ENCODE measurements around the gene ZFYVE16.
"Not testable (repeated sequence)": the region's sequence is repeated elsewhere in the genome, so short reads cannot be mapped to it uniquely, and the experiment has no call there.

Gene ZFYVE16

DNA sequence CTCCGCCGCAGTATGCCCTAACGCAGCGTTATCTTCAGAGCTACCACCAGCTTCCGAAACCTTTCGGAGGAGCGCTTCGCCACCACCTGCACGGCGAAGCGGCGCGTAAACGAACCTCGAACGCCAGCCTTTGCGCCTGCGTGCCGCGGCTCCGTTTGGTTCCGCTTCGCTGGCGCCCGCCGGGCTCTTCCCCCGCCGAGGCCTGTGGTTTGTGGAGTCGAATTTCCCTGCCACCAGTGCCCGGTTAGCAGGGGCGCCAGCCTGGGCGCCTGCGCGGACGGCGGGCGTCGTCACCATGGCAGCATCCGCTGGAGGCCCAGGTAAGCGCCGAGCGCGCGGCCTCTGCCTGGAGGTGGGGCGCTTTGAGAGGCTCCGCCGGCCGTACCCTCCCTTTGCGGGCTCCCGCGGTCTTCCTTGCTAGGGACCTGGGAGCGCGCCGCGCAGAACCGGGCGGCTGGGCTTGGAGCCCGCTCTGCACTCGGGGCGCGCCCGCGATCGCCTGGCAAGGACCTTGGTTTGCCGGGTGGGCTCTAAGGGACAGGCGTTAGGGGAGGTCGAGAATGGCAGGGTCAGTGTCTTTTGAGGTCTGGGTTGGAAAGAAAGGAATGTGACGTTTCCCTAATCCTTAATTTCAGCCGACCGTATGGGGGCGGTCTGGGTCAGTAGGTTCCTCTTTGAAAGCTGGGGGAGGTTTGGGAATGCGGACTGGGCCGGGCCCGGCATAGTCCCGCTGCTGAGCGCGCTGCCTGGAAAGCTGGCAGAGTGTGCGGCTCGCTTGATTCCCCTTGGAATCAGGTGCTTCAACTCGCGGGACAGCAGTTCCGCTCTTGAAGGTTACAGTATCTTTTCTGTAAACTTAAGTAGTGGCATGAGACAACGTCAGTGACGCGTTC, 80.2 kb downstream of the ZFYVE16 start, which contains the start of gene FAM151B:
FAM151B (plus strand) TSS at position 272 of the 893 bp plus-strand sequence; CDS start at position 296, 24 bp downstream.
- peak; percentile 73 for DNase-seq (ENCODE audit: low spot score)

- no peak for DNase-seq (ENCODE audit: low spot score)
Measured at GRCh38 chr5:80491296-80491695, 83.4 kb downstream of the ZFYVE16 start.

DNA sequence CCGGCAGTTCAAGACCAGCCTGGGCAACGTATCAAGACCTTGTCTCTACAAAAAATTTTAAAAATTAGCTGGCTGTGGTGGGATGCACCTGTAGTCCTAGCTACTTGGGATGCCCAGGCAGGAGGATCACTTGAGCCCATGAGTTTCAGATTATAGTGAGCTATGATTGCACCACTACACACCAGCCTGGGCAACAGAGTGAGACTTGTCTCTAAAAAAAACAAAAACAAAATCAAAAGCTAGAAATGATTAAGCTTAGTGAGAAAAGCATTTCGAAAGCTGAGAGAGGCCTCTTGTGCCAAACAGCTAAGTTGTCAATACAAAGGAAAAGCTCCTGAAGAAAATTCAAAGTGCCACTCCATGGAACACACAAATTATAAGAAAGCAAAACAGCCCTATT, 84.9 kb downstream of the ZFYVE16 start:
- no peak for DNase-seq (ENCODE audit: low spot score)

- DNase-seq (ENCODE audit: low spot score) = not testable (repeated sequence)
Measured at GRCh38 chr5:80493443-80493842, 85.6 kb downstream of the ZFYVE16 start.

DNA sequence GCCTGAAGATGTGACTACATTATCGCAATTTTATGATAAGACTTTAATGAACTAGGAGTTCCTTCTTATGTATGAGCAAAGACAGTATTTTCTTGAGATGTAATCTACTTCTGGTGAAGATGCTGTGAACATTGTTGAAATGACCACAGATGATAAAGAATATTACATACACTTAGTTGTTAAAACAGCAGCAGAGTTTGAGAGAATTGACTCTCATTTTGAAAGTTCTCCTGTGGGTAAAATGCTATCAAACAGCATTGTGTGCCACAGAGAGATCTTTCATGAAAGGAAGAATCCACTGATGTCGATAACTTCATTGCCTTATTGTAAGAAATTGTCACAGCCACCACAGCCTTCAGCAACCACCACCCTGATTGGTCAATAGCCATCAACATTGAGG, 88.0 kb downstream of the ZFYVE16 start:
- no peak for DNase-seq (ENCODE audit: low spot score)

DNA sequence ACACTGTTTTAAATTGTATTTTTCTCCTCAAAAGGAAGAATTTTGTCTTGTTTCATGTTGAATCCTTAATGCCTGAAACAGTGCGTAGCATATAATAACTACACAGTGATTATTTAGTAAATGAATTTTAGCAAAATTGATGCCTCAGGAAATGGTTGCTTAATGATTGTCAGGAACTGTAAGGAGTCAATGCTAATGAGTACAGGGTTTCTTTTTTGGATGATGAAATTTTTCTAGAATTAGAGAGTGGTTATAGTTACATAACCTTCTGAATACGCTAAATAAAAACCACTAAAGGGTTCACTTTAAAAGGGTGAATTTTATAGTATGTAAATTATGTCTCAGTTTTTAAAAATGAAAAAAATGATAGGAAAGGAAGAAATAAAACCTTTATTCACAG, 94.9 kb downstream of the ZFYVE16 start:
- DNase-seq (ENCODE audit: low spot score) = no peak

DNA sequence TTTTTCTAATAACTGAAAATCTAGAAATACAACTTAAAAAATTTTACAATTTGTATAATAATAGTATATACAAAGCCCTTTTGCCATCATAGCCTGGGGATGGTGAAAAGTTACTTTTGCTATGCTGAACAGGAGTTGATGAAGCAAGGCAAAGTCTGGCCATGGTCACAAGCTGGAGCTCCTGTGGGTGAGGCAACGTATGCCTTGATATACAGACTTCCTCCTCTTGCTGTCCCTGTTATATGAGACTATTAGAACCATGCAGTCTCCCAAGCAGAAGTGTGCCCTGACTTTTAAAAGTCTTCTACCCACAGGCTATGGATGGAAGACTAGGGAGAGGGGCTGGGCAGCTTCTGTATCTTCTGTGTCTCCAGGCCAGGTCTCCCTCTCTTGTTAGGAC, 95.8 kb downstream of the ZFYVE16 start:
- DNase-seq (ENCODE audit: low spot score) = no peak

DNA sequence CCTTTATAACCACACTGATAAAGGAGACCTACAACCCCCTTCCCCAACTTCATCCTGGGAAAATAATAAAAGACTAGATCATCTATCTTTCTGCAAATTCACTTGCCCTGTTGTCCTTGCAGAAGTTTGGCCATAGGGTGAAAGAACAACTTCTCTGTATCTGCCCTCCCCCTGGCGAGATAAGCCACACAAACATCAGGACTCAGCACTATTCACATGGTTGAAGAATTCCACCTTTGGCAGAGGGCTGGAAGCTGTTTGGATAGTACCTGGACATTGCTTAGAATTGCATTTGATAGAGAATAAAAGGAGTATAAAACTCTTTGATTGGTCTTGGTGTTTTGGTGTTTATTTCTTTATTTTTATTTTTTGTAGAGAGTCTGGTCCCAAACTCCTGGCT, 97.0 kb downstream of the ZFYVE16 start:
- no peak for DNase-seq (ENCODE audit: low spot score)

DNA sequence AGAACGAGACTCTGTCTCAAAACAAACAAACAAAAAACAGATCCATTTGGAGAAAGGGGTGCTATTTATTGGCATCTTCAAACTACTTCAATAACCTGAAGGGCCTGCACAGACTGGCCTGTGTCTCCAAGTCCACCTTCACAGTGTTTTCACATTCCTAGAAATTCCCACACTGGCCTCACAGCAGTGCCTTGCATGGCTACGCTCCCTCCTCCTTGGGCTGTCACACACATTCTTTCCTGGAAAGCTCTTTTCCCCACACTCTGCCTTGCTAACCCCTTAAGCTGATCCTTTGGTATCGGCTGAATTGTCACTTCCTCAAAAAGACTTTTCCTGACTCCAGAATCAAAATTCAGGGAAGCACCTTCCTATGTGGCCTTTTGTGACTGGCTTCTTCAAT, 99.8 kb downstream of the ZFYVE16 start:
- DNase-seq (ENCODE audit: low spot score) = no peak

DNA sequence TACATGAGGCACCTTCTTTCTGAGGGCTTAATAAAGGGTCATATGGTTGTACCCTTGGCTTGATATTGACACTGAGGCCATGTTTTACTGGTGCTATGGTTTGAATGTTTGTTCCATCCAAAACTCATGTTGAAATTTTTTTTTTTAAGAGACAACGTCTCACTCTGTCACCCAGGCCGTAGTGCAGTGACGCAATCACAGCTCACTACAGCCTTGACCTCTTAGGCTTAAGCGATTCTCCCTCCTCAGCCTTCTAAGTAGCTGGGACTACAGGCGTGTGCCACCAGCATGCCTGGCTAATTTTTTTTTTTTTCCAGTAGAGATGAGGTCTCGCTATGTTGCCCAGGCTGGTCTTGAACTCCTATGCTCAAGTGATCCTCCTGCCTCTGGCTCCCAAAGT, 101.0 kb downstream of the ZFYVE16 start:
- DNase-seq (ENCODE audit: low spot score) = no peak

DNA sequence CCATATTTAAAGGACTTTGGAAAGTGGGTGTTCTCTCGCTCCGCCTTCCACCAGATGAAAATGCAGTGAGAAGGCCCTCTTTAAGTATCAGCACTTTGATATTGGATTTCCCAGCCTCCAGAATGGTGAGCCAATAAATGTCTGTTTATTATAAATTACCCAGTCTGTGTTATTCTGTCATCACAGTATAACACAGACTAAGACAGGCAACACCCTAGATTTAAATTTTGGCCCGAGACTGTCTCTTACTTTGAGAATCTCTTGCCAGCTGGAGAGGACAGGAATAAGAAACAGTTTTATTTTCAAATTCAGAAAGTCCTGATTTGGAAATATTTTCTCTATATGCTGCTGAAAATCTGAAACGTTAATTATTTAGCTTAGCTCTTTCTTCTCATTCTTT, 101.5 kb downstream of the ZFYVE16 start:
- DNase-seq (ENCODE audit: low spot score) = no peak

- DNase-seq (ENCODE audit: low spot score) = no peak
Measured at GRCh38 chr5:80516826-80517225, 109.0 kb downstream of the ZFYVE16 start.
